PC-9 (cell line): ENCODE results near the gene UBIAD1. TPM values are rescaled to one million over a fixed set of nuclear protein-coding genes. Genes with fewer than 3 reads are reported as not detected.
"Not testable (repeated sequence)": the region's sequence is repeated elsewhere in the genome, so short reads cannot be mapped to it uniquely, and the experiment has no call there.

Source experiments
- BruUV-seq: library from RNA; stranded (reverse); fragments of 400-500 nt; replicated peaks from 2 replicates; lab custom pipeline; 2021; lab: Mats Ljungman, UMichigan
- CTCF ChIA-PET: fragments of 300-600 bp; sonication (Branson Sonifier 250); formaldehyde crosslinking; loops from one replicate; lab custom pipeline; 2022; ENCODE audit warnings: antibody characterized with exemption; lab: Charles Lee
- POLR2A ChIA-PET: fragments of 300-600 bp; sonication (Branson Sonifier 250); formaldehyde crosslinking; loops from one replicate; lab custom pipeline; 2022; ENCODE audit warnings: antibody characterized with exemption; ENCODE audit not compliant: unreplicated experiment; lab: Charles Lee
- DNase-seq, 2 experiments: peaks; one replicate each; pipeline versions ENCODE4 v3.0.0 to v3.0.0-alpha.2; 2015 to 2022; ENCODE audit warnings: mixed read lengths in 1 of 2
- H2AFZ ChIP-seq: fragments of 200-600 bp; sonication (generic); 2 replicates; pipeline ENCODE4 v1.8.1; 2017; ENCODE audit warnings: antibody characterized with exemption
- H3F3A ChIP-seq: fragments of 200-600 bp; sonication (generic); 2 replicates; pipeline ENCODE4 v1.8.1; 2017; ENCODE audit warnings: antibody characterized with exemption, mild to moderate bottlenecking, low read depth; ENCODE audit not compliant: insufficient read depth
- H3K27ac ChIP-seq: fragments of 200-600 bp; sonication (generic); 2 replicates; pipeline ENCODE4 v1.6.1; 2016; ENCODE audit warnings: mixed run types
- H3K27me3 ChIP-seq: fragments of 200-600 bp; sonication (generic); 2 replicates; pipeline ENCODE4 v1.6.1; 2016; ENCODE audit warnings: low read depth, mixed run types; ENCODE audit not compliant: insufficient read depth
- H3K36me3 ChIP-seq: fragments of 200-600 bp; sonication (generic); 2 replicates; pipeline ENCODE4 v1.6.1; 2016; ENCODE audit warnings: low read depth, mixed run types
- H3K4me1 ChIP-seq: fragments of 200-600 bp; sonication (generic); replicated peaks from 2 replicates; pipeline ENCODE4 v1.6.1; 2016; ENCODE audit warnings: mixed run types; ENCODE audit not compliant: insufficient read depth
- H3K4me2 ChIP-seq: fragments of 200-600 bp; sonication (generic); 2 replicates; pipeline ENCODE4 v1.6.1; 2017; ENCODE audit warnings: mixed run types
- H3K4me3 ChIP-seq: fragments of 200-600 bp; sonication (generic); 2 replicates; pipeline ENCODE4 v1.6.1; 2016; ENCODE audit warnings: mixed run types
- H3K79me2 ChIP-seq: fragments of 200-600 bp; sonication (generic); 2 replicates; pipeline ENCODE4 v1.6.1; 2017; ENCODE audit warnings: low read depth, mixed run types
- H3K9me2 ChIP-seq: fragments of 200-600 bp; sonication (generic); 2 replicates; pipeline ENCODE4 v1.8.1; 2017; ENCODE audit warnings: mild to moderate bottlenecking; ENCODE audit not compliant: insufficient read depth
- H3K9me3 ChIP-seq: fragments of 200-600 bp; sonication (generic); 2 replicates; pipeline ENCODE4 v1.8.1; 2016; ENCODE audit warnings: low read depth; ENCODE audit not compliant: insufficient read depth
- H4K20me1 ChIP-seq: fragments of 200-600 bp; sonication (generic); 2 replicates; pipeline ENCODE4 v1.8.1; 2017; ENCODE audit not compliant: insufficient read depth
- EZH2 ChIP-seq: fragments of 200-600 bp; sonication (generic); IDR thresholded peaks from 2 replicates; pipeline ENCODE4 v1.8.0; 2017; ENCODE audit warnings: antibody characterized with exemption, low read depth
- intact Hi-C: fragments of 100-400 bp; cut with micrococcal nuclease; formaldehyde crosslinking; loops from one replicate; pipeline ENCODE4 v1.10.0; 2022; ENCODE audit not compliant: unreplicated experiment
- total RNA-seq: library from RNA; stranded (reverse); gene quantifications from 2 replicates; pipeline ENCODE4 v1.2.3, GENCODE V29; 2021
- TF ChIP-seq, protein P1 (sequence below): fragments of 200-600 bp; sonication (generic); conservative IDR thresholded peaks from 2 replicates; pipeline ENCODE4 v1.6.1; 2017; ENCODE audit warnings: mixed run types, antibody characterized with exemption, mild to moderate bottlenecking, moderate library complexity

UBIAD1 gene
- total RNA-seq, 1 experiment from 2014 or later: 11.2 TPM

DNA sequence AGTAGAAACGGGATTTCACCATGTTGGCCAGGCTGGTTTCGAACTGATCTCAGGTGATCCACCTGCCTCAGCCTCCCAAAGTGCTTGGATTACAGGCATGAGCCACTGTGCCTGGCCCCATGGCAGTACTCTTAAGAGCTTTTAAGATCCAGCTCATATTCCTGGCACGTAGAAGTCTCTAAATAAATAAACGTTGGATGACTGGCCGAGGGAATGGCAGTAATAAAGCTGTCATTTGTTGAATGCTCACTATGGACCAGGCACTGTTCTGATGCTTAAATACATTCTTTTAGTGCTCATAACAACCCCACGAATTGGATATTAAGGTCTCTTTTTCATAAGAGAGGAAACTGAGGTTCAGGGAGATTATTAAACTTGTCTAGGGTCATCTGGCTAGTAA, 20.9 kb downstream of the UBIAD1 start:
- TF ChIP-seq, protein P1, sequence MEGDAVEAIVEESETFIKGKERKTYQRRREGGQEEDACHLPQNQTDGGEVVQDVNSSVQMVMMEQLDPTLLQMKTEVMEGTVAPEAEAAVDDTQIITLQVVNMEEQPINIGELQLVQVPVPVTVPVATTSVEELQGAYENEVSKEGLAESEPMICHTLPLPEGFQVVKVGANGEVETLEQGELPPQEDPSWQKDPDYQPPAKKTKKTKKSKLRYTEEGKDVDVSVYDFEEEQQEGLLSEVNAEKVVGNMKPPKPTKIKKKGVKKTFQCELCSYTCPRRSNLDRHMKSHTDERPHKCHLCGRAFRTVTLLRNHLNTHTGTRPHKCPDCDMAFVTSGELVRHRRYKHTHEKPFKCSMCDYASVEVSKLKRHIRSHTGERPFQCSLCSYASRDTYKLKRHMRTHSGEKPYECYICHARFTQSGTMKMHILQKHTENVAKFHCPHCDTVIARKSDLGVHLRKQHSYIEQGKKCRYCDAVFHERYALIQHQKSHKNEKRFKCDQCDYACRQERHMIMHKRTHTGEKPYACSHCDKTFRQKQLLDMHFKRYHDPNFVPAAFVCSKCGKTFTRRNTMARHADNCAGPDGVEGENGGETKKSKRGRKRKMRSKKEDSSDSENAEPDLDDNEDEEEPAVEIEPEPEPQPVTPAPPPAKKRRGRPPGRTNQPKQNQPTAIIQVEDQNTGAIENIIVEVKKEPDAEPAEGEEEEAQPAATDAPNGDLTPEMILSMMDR: no peak
- no peak for TF ChIP-seq EZH2
- H3K9me3 ChIP-seq: no peaks in the 10 kb centered on the region
- H2AFZ ChIP-seq: no peak overlapping the region
- ChIA-PET CTCF (no interaction called here), POLR2A (no interaction called here)
- H3K9me2 ChIP-seq: no peaks in the 10 kb centered on the region
- intact Hi-C loops: no loop called here
- H3F3A ChIP-seq: no peaks in the 10 kb centered on the region
- no peaks in the 10 kb centered on the region for H3K79me2 ChIP-seq
- no TSS peak for BruUV-seq
- H3K27me3 ChIP-seq: no peaks in the 10 kb centered on the region
- no peaks in the 10 kb centered on the region for H4K20me1 ChIP-seq
- H3K4me3 ChIP-seq: no peak overlapping the region
- DNase-seq: no peak
- no peaks in the 10 kb centered on the region for H3K4me1 ChIP-seq
- no peak overlapping the region for H3K27ac ChIP-seq
- H3K4me2 ChIP-seq: no peak overlapping the region
- H3K36me3 ChIP-seq: no peaks in the 10 kb centered on the region

DNA sequence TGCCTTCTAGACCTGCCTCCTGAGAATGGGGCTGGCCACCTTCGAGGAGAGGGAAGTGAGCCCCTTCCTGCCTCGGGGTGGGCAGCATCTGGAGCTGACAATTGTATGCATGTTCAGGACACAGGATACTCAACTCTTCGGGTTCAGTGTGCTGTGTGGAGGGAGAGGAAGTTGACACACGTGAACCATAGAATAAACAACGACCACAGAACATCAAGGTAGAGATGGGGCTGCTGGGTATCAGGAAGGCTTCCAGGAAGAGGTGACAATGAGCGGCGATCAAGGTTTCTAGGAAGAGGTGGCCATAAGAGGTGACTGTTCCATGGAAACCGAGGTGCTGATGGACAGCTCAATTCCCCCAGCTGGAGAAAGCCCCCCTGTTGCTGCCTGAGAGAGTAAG, 22.0 kb downstream of the UBIAD1 start:
- H3K9me3 ChIP-seq: no peaks in the 10 kb centered on the region
- intact Hi-C loops: no loop called here
- no peak for DNase-seq
- no peak overlapping the region for H2AFZ ChIP-seq
- H3K4me3 ChIP-seq: no peak overlapping the region
- CTCF ChIA-PET: no interaction called here
- no peaks in the 10 kb centered on the region for H3K36me3 ChIP-seq
- H3K4me2 ChIP-seq: no peak overlapping the region
- no peaks in the 10 kb centered on the region for H3F3A ChIP-seq
- no peaks in the 10 kb centered on the region for H3K9me2 ChIP-seq
- H4K20me1 ChIP-seq: no peaks in the 10 kb centered on the region
- no peak for TF ChIP-seq EZH2
- TF ChIP-seq, protein P1: no peak
- no peaks in the 10 kb centered on the region for H3K4me1 ChIP-seq
- no peaks in the 10 kb centered on the region for H3K79me2 ChIP-seq
- H3K27ac ChIP-seq: no peak overlapping the region
- POLR2A ChIA-PET: no interaction called here
- no peaks in the 10 kb centered on the region for H3K27me3 ChIP-seq
- BruUV-seq: no TSS peak

DNA sequence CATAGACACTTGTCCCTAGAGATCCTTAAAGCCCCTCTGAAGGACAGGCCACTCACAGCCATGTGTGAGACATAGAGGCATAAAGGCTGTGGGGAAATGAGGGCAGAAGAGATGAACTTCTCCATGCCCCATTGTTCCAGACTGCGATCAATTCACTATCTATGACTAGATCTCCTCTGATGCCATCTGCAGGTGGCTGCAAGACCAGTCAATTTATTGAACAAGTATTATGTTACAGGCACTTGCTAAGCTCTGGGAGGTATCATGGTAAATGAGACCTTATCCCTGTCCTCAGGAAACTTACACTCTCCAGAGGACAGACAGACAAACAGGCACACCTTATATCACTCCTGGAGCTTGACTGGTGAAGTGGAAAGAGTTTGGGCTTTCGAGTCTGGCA, 22.9 kb downstream of the UBIAD1 start:
- H3K27ac ChIP-seq: no peak overlapping the region
- no peak overlapping the region for H3K4me3 ChIP-seq
- no peak overlapping the region for H3K4me2 ChIP-seq
- DNase-seq: no peak
- no peaks in the 10 kb centered on the region for H4K20me1 ChIP-seq
- no peak overlapping the region for H2AFZ ChIP-seq
- H3K27me3 ChIP-seq: no peaks in the 10 kb centered on the region
- ChIA-PET POLR2A (no interaction called here), CTCF (no interaction called here)
- no peaks in the 10 kb centered on the region for H3K4me1 ChIP-seq
- no TSS peak for BruUV-seq
- no peaks in the 10 kb centered on the region for H3F3A ChIP-seq
- H3K36me3 ChIP-seq: no peaks in the 10 kb centered on the region
- H3K9me3 ChIP-seq: no peaks in the 10 kb centered on the region
- intact Hi-C loops: no loop called here
- H3K79me2 ChIP-seq: no peaks in the 10 kb centered on the region
- H3K9me2 ChIP-seq: no peaks in the 10 kb centered on the region
- no peak for TF ChIP-seq EZH2
- TF ChIP-seq, protein P1: no peak

DNA sequence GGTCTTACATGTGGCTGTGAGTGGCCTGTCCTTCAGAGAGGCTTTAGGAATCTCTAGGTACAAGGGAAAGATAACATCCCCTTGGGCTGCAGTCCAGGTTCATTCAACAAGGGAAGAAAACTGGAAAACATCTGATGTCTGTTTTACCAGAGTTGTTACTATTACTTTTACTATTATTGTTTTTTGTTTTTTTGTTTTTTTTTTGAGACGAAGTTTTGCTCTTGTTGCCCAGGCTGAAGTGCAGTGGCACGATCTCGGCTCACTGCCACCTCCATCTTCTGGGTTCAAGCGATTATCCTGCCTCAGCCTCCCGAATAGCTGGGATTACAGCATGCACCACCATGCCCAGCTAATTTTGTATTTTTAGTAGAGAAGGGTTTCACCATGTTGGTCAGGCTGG, 24.8 kb downstream of the UBIAD1 start:
- CTCF ChIA-PET, H3K4me1 ChIP-seq, H2AFZ ChIP-seq, intact Hi-C loops, H3K36me3 ChIP-seq, H3K27me3 ChIP-seq, BruUV-seq, H3F3A ChIP-seq, H3K4me3 ChIP-seq, H4K20me1 ChIP-seq, H3K9me3 ChIP-seq, DNase-seq, H3K4me2 ChIP-seq, H3K79me2 ChIP-seq, H3K27ac ChIP-seq, POLR2A ChIA-PET, H3K9me2 ChIP-seq: not testable (repeated sequence)
